PC-9 (cell line): ENCODE measurements around the gene CNTNAP2. TPM values are rescaled to one million over a fixed set of nuclear protein-coding genes. Genes with fewer than 3 reads are reported as not detected.

Experiments
- BruUV-seq: library from RNA; stranded (reverse); fragments of 400-500 nt; replicated peaks from 2 replicates; lab custom pipeline; 2021; lab: Mats Ljungman, UMichigan
- CTCF ChIA-PET: fragments of 300-600 bp; sonication (Branson Sonifier 250); formaldehyde crosslinking; loops from one replicate; lab custom pipeline; 2022; ENCODE audit warnings: antibody characterized with exemption; lab: Charles Lee
- POLR2A ChIA-PET: fragments of 300-600 bp; sonication (Branson Sonifier 250); formaldehyde crosslinking; loops from one replicate; lab custom pipeline; 2022; ENCODE audit warnings: antibody characterized with exemption; ENCODE audit not compliant: unreplicated experiment; lab: Charles Lee
- DNase-seq, 2 experiments: peaks; one replicate each; pipeline versions ENCODE4 v3.0.0 to v3.0.0-alpha.2; 2015 to 2022; ENCODE audit warnings: mixed read lengths in 1 of 2
- H2AFZ ChIP-seq: fragments of 200-600 bp; sonication (generic); 2 replicates; pipeline ENCODE4 v1.8.1; 2017; ENCODE audit warnings: antibody characterized with exemption
- H3F3A ChIP-seq: fragments of 200-600 bp; sonication (generic); 2 replicates; pipeline ENCODE4 v1.8.1; 2017; ENCODE audit warnings: antibody characterized with exemption, mild to moderate bottlenecking, low read depth; ENCODE audit not compliant: insufficient read depth
- H3K27ac ChIP-seq: fragments of 200-600 bp; sonication (generic); 2 replicates; pipeline ENCODE4 v1.6.1; 2016; ENCODE audit warnings: mixed run types
- H3K27me3 ChIP-seq: fragments of 200-600 bp; sonication (generic); 2 replicates; pipeline ENCODE4 v1.6.1; 2016; ENCODE audit warnings: low read depth, mixed run types; ENCODE audit not compliant: insufficient read depth
- H3K36me3 ChIP-seq: fragments of 200-600 bp; sonication (generic); 2 replicates; pipeline ENCODE4 v1.6.1; 2016; ENCODE audit warnings: low read depth, mixed run types
- H3K4me1 ChIP-seq: fragments of 200-600 bp; sonication (generic); replicated peaks from 2 replicates; pipeline ENCODE4 v1.6.1; 2016; ENCODE audit warnings: mixed run types; ENCODE audit not compliant: insufficient read depth
- H3K4me2 ChIP-seq: fragments of 200-600 bp; sonication (generic); 2 replicates; pipeline ENCODE4 v1.6.1; 2017; ENCODE audit warnings: mixed run types
- H3K4me3 ChIP-seq: fragments of 200-600 bp; sonication (generic); 2 replicates; pipeline ENCODE4 v1.6.1; 2016; ENCODE audit warnings: mixed run types
- H3K79me2 ChIP-seq: fragments of 200-600 bp; sonication (generic); 2 replicates; pipeline ENCODE4 v1.6.1; 2017; ENCODE audit warnings: low read depth, mixed run types
- H3K9me2 ChIP-seq: fragments of 200-600 bp; sonication (generic); 2 replicates; pipeline ENCODE4 v1.8.1; 2017; ENCODE audit warnings: mild to moderate bottlenecking; ENCODE audit not compliant: insufficient read depth
- H3K9me3 ChIP-seq: fragments of 200-600 bp; sonication (generic); 2 replicates; pipeline ENCODE4 v1.8.1; 2016; ENCODE audit warnings: low read depth; ENCODE audit not compliant: insufficient read depth
- H4K20me1 ChIP-seq: fragments of 200-600 bp; sonication (generic); 2 replicates; pipeline ENCODE4 v1.8.1; 2017; ENCODE audit not compliant: insufficient read depth
- CTCF ChIP-seq: fragments of 200-600 bp; sonication (generic); conservative IDR thresholded peaks from 2 replicates; pipeline ENCODE4 v1.6.1; 2017; ENCODE audit warnings: mixed run types, antibody characterized with exemption, mild to moderate bottlenecking, moderate library complexity
- EZH2 ChIP-seq: fragments of 200-600 bp; sonication (generic); IDR thresholded peaks from 2 replicates; pipeline ENCODE4 v1.8.0; 2017; ENCODE audit warnings: antibody characterized with exemption, low read depth
- intact Hi-C: fragments of 100-400 bp; cut with micrococcal nuclease; formaldehyde crosslinking; loops from one replicate; pipeline ENCODE4 v1.10.0; 2022; ENCODE audit not compliant: unreplicated experiment
- total RNA-seq: library from RNA; stranded (reverse); gene quantifications from 2 replicates; pipeline ENCODE4 v1.2.3, GENCODE V29; 2021

Gene CNTNAP2
- total RNA-seq, 1 experiment from 2014 or later, result not detected

DNA sequence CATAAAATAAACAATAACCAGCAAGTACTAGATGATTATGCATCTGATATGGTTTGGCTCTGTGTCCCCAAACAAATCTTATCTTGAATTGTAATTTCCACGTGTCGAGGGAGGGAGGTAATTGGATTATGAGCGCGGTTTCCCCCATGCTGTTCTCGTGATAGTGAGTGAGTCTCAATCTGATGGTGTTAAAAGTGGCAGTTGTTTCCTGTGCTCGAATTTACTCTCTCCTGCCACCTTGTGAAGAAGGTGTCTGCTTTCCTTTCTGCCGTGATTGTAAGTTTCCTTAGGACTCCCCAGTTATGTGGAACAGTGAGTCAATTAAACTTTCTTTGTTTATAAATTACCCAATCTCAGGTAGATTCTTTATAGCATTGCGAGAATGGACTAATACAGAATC lies 15.1 kb downstream of the CNTNAP2 start:
- BruUV-seq, result no TSS peak
- POLR2A ChIA-PET, result no interaction called here
- Histone ChIP-seq H3K27me3 (no peaks in the 10 kb centered on the region), H3K9me3 (no peaks in the 10 kb centered on the region), H3K79me2 (no peaks in the 10 kb centered on the region), H4K20me1 (no peaks in the 10 kb centered on the region), H3K9me2 (no peaks in the 10 kb centered on the region), H3K36me3 (no peaks in the 10 kb centered on the region), H3F3A (no peaks in the 10 kb centered on the region), H3K27ac (no peak overlapping the region), H3K4me3 (no peak overlapping the region), H2AFZ (0 out of 2 replicates have a peak overlapping the region, but pooled peaks have one; percentile 35), H3K4me1 (no peaks in the 10 kb centered on the region), H3K4me2 (no peak overlapping the region)
- no peak for DNase-seq
- intact Hi-C loops, result no loop called here
- CTCF ChIA-PET, result no interaction called here
- no peak for TF ChIP-seq CTCF

DNA sequence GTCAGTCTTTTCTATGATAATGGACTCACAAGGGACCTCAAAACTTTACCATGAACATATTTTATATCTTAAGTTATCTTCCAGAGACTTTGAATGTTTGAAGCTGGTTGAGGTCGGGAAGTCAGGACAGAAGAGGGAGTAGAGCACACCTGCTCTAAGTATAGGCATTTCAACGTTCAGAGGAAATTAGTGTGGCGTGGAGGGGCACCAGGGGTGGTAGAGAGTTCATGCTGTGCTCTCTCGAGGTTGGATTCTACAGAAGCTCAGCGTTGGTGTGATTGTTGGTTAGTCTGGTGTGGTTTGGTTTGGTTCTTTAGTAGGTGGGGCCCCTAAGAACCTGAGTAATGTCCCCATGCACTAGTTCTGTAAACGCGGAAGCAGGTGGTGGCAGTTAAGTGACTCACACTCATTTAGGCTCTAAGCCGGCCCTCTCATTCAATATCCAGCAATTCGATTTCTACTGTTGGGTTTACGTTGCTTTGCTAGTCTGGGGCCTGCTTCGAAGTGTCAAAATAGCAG lies 19.8 kb downstream of the CNTNAP2 start:
- no TSS peak for BruUV-seq
- no peak for DNase-seq
- ChIA-PET CTCF (no interaction called here), POLR2A (no interaction called here)
- Histone ChIP-seq H3K27me3 (no peaks in the 10 kb centered on the region), H3K4me3 (no peak overlapping the region), H3F3A (no peaks in the 10 kb centered on the region), H4K20me1 (no peaks in the 10 kb centered on the region), H3K4me2 (no peak overlapping the region), H3K4me1 (no peaks in the 10 kb centered on the region), H3K27ac (no peak overlapping the region), H3K79me2 (no peaks in the 10 kb centered on the region), H3K9me3 (no peaks in the 10 kb centered on the region), H3K36me3 (no peaks in the 10 kb centered on the region), H2AFZ (0 out of 2 replicates have a peak overlapping the region, but pooled peaks have one; percentile 55), H3K9me2 (no peaks in the 10 kb centered on the region)
- intact Hi-C loops, result no loop called here
- TF ChIP-seq CTCF, result no peak
- no peak for TF ChIP-seq EZH2

DNA sequence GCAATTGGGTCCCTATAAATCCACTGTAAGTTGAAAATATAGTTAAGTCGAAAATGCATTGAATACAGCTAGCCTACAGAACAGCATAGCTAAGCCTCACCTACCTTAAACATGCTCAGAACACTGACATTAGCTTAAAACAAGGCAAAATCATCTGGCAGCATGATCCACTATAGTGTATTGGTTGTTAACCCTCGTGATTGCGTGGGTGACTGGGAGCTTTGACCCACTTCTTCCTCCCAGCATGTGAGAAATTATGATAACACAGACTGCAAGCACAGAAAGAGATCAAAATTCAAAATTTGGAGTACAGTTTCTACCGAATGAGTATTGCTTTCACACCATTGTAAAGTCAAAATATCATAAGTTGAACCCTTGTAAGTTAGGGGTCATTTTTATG lies 22.3 kb downstream of the CNTNAP2 start:
- BruUV-seq, result no TSS peak
- Histone ChIP-seq H3K79me2 (no peaks in the 10 kb centered on the region), H3K4me1 (no peaks in the 10 kb centered on the region), H4K20me1 (no peaks in the 10 kb centered on the region), H3K27ac (no peak overlapping the region), H3K36me3 (no peaks in the 10 kb centered on the region), H3K9me3 (no peaks in the 10 kb centered on the region), H3K4me2 (no peak overlapping the region), H3K27me3 (no peaks in the 10 kb centered on the region), H3K4me3 (no peak overlapping the region), H3F3A (no peaks in the 10 kb centered on the region), H3K9me2 (no peaks in the 10 kb centered on the region), H2AFZ (no peak overlapping the region)
- TF ChIP-seq EZH2 (no peak), CTCF (no peak)
- ChIA-PET CTCF (no interaction called here), POLR2A (no interaction called here)
- intact Hi-C loops, result no loop called here
- no peak for DNase-seq
